ENCODE results near the gene RBFOX2.
A peak's percentile ranks its signal among the peaks of the same experiment; 100 is the strongest.

RBFOX2 gene

GRCh38 chr22:35921777-35922176 lies 106.8 kb downstream of the RBFOX2 start:
- H3K27me3 Mint-ChIP-seq, result no peaks in the 10 kb centered on the region
- no peaks in the 10 kb centered on the region for H3K9me3 Mint-ChIP-seq
- no peak overlapping the region for H3K4me3 Mint-ChIP-seq
- no peaks in the 10 kb centered on the region for H3K36me3 Mint-ChIP-seq (ENCODE audit: low read depth)
- no peak overlapping the region for H3K27ac Mint-ChIP-seq
- peaks cover 6% of the 10 kb centered on the region for H3K4me1 Mint-ChIP-seq (ENCODE audit: low read depth)

- Mint-ChIP-seq H3K4me1 (ENCODE audit: low read depth) (peaks cover 6% of the 10 kb centered on the region), H3K27ac (no peak overlapping the region), H3K27me3 (no peaks in the 10 kb centered on the region), H3K9me3 (no peaks in the 10 kb centered on the region), H3K4me3 (no peak overlapping the region), H3K36me3 (ENCODE audit: low read depth) (no peaks in the 10 kb centered on the region)
Observed at GRCh38 chr22:35921044-35921443, 107.6 kb downstream of the RBFOX2 start.

DNA sequence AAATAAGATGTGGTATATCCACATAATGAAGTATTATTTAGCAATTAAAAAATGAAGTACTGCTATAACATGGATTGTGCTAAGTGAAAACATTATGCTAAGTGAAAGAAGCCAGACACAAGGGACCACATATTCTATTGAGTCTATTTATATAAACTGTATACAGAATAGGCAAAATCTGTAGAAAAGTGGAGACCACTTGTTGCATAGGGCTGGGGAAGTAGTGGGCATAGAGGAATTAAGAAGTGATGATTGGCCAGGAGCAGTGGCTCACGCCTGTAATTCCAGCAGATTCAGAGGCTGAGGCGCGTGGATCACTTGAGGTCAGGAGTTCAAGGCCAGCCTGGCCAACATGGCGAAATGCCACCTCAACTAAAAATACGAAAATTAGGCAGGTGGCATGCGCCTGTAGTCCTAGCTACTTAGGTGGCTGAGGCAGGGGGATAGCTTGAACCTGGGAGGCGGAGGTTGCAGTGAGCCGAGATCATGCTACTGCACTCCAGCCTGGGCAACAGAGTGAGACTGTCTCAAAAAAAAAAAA lies 109.6 kb downstream of the RBFOX2 start:
- Mint-ChIP-seq H3K9me3 (no peaks in the 10 kb centered on the region), H3K4me3 (no peak overlapping the region), H3K27ac (no peak overlapping the region), H3K36me3 (ENCODE audit: low read depth) (no peaks in the 10 kb centered on the region), H3K27me3 (peaks cover 11% of the 10 kb centered on the region), H3K4me1 (ENCODE audit: low read depth) (peaks cover 22% of the 10 kb centered on the region)

DNA sequence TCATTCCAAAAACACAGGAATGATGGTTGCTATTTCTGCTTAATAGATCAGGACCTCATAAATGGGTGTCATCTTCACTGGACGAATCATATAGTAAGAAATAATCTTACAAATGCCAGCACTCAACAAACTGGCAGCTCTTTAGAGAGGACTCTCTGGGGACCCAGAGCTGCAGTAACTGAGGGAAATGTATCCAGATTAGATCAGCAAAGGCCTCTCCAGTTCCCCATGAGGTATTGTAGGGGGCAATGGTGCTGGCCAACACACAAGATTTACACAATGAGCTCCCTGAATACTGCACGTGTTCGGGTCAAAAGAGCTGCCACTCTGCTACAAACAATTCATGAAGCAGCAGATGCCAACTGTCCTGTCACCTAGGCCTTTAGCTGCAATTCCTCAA lies 110.2 kb downstream of the RBFOX2 start:
- Mint-ChIP-seq H3K27ac (no peak overlapping the region), H3K27me3 (peaks cover 11% of the 10 kb centered on the region), H3K36me3 (ENCODE audit: low read depth) (no peaks in the 10 kb centered on the region), H3K4me3 (no peak overlapping the region), H3K9me3 (no peaks in the 10 kb centered on the region), H3K4me1 (ENCODE audit: low read depth) (peaks cover 22% of the 10 kb centered on the region)

- Mint-ChIP-seq H3K4me3 (no peak overlapping the region), H3K27me3 (peaks cover 11% of the 10 kb centered on the region), H3K36me3 (ENCODE audit: low read depth) (no peaks in the 10 kb centered on the region), H3K27ac (no peak overlapping the region), H3K9me3 (no peaks in the 10 kb centered on the region), H3K4me1 (ENCODE audit: low read depth) (peaks cover 22% of the 10 kb centered on the region)
Observed at GRCh38 chr22:35917651-35918050, 111.0 kb downstream of the RBFOX2 start.

DNA sequence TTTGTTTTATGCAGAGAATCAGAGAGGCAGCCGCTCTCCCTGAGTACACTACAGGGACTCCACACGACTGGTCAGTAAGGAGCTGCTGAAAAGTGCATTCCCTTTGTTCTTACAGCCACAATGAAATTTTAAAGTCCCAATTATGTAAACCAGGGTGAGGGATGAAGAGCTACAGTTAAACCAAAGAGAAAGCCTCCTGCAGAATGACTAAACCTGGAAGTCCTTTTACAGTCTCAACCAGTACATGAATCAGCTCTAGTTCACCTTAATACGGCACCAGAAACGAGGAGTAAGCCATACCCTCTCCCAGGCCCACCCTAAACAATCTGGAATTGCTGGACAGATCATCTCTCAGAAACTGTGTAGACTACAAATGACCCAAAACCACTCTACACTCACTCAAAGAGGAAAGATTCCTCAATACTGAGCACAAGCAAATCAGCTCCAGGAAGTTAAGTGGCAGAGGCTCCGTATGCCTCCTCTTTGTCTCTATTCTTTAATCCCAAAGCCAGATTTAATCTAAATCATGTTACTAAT lies 113.1 kb downstream of the RBFOX2 start:
- no peaks in the 10 kb centered on the region for H3K36me3 Mint-ChIP-seq (ENCODE audit: low read depth)
- H3K27me3 Mint-ChIP-seq, result peaks cover 11% of the 10 kb centered on the region
- no peaks in the 10 kb centered on the region for H3K9me3 Mint-ChIP-seq
- no peak overlapping the region for H3K4me3 Mint-ChIP-seq
- peaks cover 16% of the 10 kb centered on the region for H3K4me1 Mint-ChIP-seq (ENCODE audit: low read depth)
- no peak overlapping the region for H3K27ac Mint-ChIP-seq

DNA sequence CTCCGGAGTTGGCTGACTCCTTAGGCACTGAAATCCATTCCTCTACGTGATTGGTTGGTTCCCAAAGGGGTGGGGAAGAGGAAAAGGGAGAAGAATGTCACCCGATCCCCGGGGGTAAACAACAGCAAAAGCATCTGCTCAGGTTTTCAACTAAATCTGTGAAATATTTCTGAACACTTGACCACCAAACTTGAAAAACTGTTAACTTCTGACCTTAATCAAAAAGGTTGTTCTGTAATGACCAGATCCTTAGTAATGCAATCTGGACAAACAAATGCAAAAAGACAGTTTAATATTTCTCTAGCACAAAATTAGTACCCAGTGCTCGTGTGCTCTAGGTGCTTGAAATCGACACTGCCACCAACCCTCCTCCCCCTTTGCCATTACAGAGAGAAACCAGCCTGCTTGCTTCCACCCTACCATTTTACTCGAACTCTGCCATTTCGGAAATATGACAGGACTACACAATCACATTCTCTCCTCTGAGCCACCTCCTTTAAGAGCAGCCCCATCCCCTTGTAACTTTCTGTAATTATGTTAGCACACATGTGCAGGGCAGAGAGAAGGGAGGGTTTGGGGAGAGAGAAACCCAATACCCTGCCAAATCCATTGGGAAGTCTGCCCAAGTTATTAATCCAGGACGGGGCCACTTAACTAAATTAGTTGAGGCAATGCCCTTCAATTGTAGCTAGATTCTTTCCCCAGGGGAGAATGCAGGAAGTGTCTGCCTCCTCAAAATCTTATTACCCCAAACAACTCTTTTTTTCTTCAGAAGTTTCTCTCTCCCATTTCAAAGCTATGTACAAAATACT lies 113.8 kb downstream of the RBFOX2 start:
- Mint-ChIP-seq H3K27me3 (peaks cover 11% of the 10 kb centered on the region), H3K36me3 (ENCODE audit: low read depth) (no peaks in the 10 kb centered on the region), H3K9me3 (no peaks in the 10 kb centered on the region), H3K4me3 (peak overlapping the region; percentile 43), H3K4me1 (ENCODE audit: low read depth) (peaks cover 16% of the 10 kb centered on the region), H3K27ac (no peak overlapping the region)

DNA sequence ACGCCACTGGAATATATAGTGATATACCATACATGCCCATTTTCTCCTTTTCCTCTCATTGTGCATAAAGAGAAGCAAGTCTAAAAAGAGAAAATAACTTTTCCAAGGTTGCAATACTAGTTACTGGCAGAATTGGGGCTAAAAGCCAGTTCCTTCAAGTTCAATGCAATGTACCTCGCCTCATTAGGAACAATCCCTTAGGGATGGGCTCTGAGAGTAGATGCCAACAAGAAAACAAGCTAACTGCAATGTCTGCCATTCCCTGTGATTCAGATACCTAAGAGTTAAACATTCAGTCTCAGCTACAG lies 114.3 kb downstream of the RBFOX2 start:
- H3K36me3 Mint-ChIP-seq (ENCODE audit: low read depth), result no peaks in the 10 kb centered on the region
- peaks cover 16% of the 10 kb centered on the region for H3K4me1 Mint-ChIP-seq (ENCODE audit: low read depth)
- H3K27me3 Mint-ChIP-seq, result peaks cover 11% of the 10 kb centered on the region
- peak overlapping the region; percentile 43 for H3K4me3 Mint-ChIP-seq
- no peaks in the 10 kb centered on the region for H3K9me3 Mint-ChIP-seq
- H3K27ac Mint-ChIP-seq, result no peak overlapping the region

GRCh38 chr22:35913925-35914324 lies 114.7 kb downstream of the RBFOX2 start:
- Mint-ChIP-seq H3K27me3 (peaks cover 11% of the 10 kb centered on the region), H3K4me1 (ENCODE audit: low read depth) (peaks cover 16% of the 10 kb centered on the region), H3K9me3 (no peaks in the 10 kb centered on the region), H3K4me3 (no peak overlapping the region), H3K27ac (no peak overlapping the region), H3K36me3 (ENCODE audit: low read depth) (no peaks in the 10 kb centered on the region)

DNA sequence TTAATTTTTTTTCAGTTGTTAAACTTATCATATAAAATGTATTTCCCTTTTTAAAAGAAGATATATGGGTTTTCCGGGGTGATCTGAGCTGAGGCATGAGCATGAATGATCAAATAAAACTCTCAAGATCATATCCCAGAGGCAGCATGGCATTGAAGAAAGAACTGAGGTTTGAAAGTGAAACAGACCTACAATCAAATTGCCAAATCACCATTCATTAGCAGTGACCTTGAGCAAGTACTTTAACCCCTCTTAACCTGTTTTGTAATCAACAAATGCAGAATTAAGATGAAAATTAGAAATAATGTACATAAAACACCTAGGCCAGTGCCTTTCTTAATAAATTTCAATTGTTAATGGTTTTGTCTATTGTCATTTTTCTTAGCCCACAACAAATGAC lies 116.0 kb downstream of the RBFOX2 start:
- peaks cover 11% of the 10 kb centered on the region for H3K27me3 Mint-ChIP-seq
- H3K36me3 Mint-ChIP-seq (ENCODE audit: low read depth), result no peaks in the 10 kb centered on the region
- no peak overlapping the region for H3K4me3 Mint-ChIP-seq
- H3K9me3 Mint-ChIP-seq, result no peaks in the 10 kb centered on the region
- H3K27ac Mint-ChIP-seq, result no peak overlapping the region
- H3K4me1 Mint-ChIP-seq (ENCODE audit: low read depth), result peaks cover 16% of the 10 kb centered on the region

- peaks cover 16% of the 10 kb centered on the region for H3K4me1 Mint-ChIP-seq (ENCODE audit: low read depth)
Observed at GRCh38 chr22:35911877-35912276, 116.7 kb downstream of the RBFOX2 start.

GRCh38 chr22:35910926-35911325 lies 117.7 kb downstream of the RBFOX2 start:
- Mint-ChIP-seq H3K4me3 (no peak overlapping the region), H3K36me3 (ENCODE audit: low read depth) (no peaks in the 10 kb centered on the region), H3K9me3 (no peaks in the 10 kb centered on the region), H3K27ac (no peak overlapping the region), H3K27me3 (peaks cover 11% of the 10 kb centered on the region), H3K4me1 (ENCODE audit: low read depth) (peaks cover 16% of the 10 kb centered on the region)

More at GRCh38 chr22:35911877-35912276, 116.7 kb downstream of the RBFOX2 start:
- no peak overlapping the region for H3K27ac Mint-ChIP-seq
- no peak overlapping the region for H3K4me3 Mint-ChIP-seq
- no peaks in the 10 kb centered on the region for H3K9me3 Mint-ChIP-seq
- H3K27me3 Mint-ChIP-seq, result peaks cover 11% of the 10 kb centered on the region
- H3K36me3 Mint-ChIP-seq (ENCODE audit: low read depth), result no peaks in the 10 kb centered on the region

DNA sequence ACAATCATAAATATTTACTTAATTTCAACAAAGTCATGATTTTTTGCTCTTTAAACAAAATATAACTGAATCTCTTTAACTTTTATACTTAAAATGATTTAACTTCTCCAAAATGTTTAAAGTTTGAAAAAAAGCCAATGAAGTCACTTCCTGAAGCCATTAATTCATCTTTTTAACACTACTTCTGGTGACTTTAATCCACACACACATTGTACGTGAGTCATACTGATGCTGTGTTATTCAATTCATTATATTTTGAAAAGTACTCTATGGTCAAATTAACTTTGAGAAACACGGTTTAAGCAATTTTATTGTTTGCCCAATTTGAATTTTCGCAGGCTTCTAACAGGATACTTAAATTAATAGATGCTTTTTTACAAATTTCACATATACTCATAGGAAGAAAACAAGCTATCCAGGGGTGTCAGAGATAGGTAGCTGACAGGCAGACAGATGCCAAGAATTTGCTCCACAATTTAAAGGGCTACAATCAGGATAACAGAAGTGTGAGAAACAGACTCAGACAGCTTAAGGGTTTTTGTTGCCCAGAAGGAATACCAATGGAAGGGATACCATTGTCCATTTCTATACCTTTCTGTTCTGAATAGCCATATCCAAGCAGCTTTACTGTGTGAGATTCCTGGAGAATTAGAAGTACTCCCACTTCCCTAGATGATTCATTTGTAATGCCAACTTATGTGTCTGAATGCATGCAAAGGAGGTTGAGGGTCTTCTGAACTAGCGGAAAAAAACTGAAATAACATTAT lies 118.4 kb downstream of the RBFOX2 start:
- Mint-ChIP-seq H3K9me3 (no peaks in the 10 kb centered on the region), H3K4me1 (ENCODE audit: low read depth) (peaks cover 9% of the 10 kb centered on the region), H3K4me3 (no peak overlapping the region), H3K27ac (no peak overlapping the region), H3K27me3 (peaks cover 9% of the 10 kb centered on the region), H3K36me3 (ENCODE audit: low read depth) (no peaks in the 10 kb centered on the region)

GRCh38 chr22:35905894-35906293 lies 122.7 kb downstream of the RBFOX2 start:
- Mint-ChIP-seq H3K27me3 (peaks cover 17% of the 10 kb centered on the region), H3K27ac (no peak overlapping the region), H3K4me1 (ENCODE audit: low read depth) (peaks cover 9% of the 10 kb centered on the region), H3K4me3 (no peak overlapping the region), H3K9me3 (no peaks in the 10 kb centered on the region), H3K36me3 (ENCODE audit: low read depth) (no peaks in the 10 kb centered on the region)

- H3K36me3 Mint-ChIP-seq (ENCODE audit: low read depth), result no peaks in the 10 kb centered on the region
- H3K27me3 Mint-ChIP-seq, result peaks cover 17% of the 10 kb centered on the region
- no peak overlapping the region for H3K4me3 Mint-ChIP-seq
- no peak overlapping the region for H3K27ac Mint-ChIP-seq
- H3K4me1 Mint-ChIP-seq (ENCODE audit: low read depth), result peaks cover 18% of the 10 kb centered on the region
- no peaks in the 10 kb centered on the region for H3K9me3 Mint-ChIP-seq
Observed at GRCh38 chr22:35904752-35905151, 123.9 kb downstream of the RBFOX2 start.
